Stimulated activated CD4-positive, alpha-beta T cell treated with anti-CD3 and anti-CD28 coated beads, TNF-alpha, amount 100 ng/mL, for 48 hours (primary cell): Measurements from ENCODE around the gene ALG1.
A peak's percentile ranks its signal among the peaks of the same experiment; 100 is the strongest.
"Not testable (repeated sequence)": the region's sequence is repeated elsewhere in the genome, so short reads cannot be mapped to it uniquely, and the experiment has no call there.

Source experiments
- DNase-seq, 3 donors: peaks; one replicate each; pipeline ENCODE4 v3.0.0-alpha.2; 2020; ENCODE audit warnings: low read depth in 3 of 3

Gene ALG1

GRCh38 chr16:5098221-5099159, 26.8 kb downstream of the ALG1 start:
- peak; percentile 41 to 58 (median 56) for DNase-seq

GRCh38 chr16:5099174-5099573, 27.5 kb downstream of the ALG1 start:
- DNase-seq = not testable (repeated sequence)

- not testable (repeated sequence) for DNase-seq
These were observed 31.8 kb downstream of the ALG1 start for GRCh38 chr16:5103296-5104032.

GRCh38 chr16:5105039-5105438, 33.4 kb downstream of the ALG1 start:
- not testable (repeated sequence) for DNase-seq

GRCh38 chr16:5108505-5109158, 37.0 kb downstream of the ALG1 start:
- DNase-seq = no peak

GRCh38 chr16:5110933-5111332, 39.3 kb downstream of the ALG1 start:
- DNase-seq = not testable (repeated sequence)

GRCh38 chr16:5116780-5117295, 45.2 kb downstream of the ALG1 start:
- not testable (repeated sequence) for DNase-seq

GRCh38 chr16:5117300-5118087, 45.9 kb downstream of the ALG1 start:
- peak in 1 of 3 donors; percentile 15 for DNase-seq

- DNase-seq = not testable (repeated sequence)
These were observed 59.9 kb downstream of the ALG1 start for GRCh38 chr16:5131467-5132004.

GRCh38 chr16:5132915-5133600, 61.4 kb downstream of the ALG1 start:
- DNase-seq = not testable (repeated sequence)

GRCh38 chr16:5134739-5135452, 63.3 kb downstream of the ALG1 start:
- not testable (repeated sequence) for DNase-seq
